Activated CD8-positive, alpha-beta T cell treated with anti-CD3 and anti-CD28 coated beads, Interleukin-2, amount 10 ng/mL, durations not matched to agents 7 days and 5 days (primary cell): Measurements from ENCODE around the gene XPO5. TPM values are rescaled to one million over a fixed set of nuclear protein-coding genes. Genes with fewer than 3 reads are reported as not detected.
"Not testable (repeated sequence)": the region's sequence is repeated elsewhere in the genome, so short reads cannot be mapped to it uniquely, and the experiment has no call there.

ENCODE experiments used
- ATAC-seq: fragments of 150-1000 bp; cut with Tn5 transposase; one replicate; pipeline ENCODE4 v1.10.0; 2021; ENCODE audit warnings: moderate library complexity
- CTCF ChIA-PET: fragments of 350-600 bp; sonication (Branson Sonifier 250); formaldehyde crosslinking; loops from one replicate; lab custom pipeline; 2021; ENCODE audit warnings: antibody characterized with exemption; lab: Charles Lee
- POLR2A ChIA-PET: fragments of 350-600 bp; sonication (Branson Sonifier 250); formaldehyde crosslinking; loops from one replicate; lab custom pipeline; 2021; ENCODE audit warnings: antibody characterized with exemption; lab: Charles Lee
- DNase-seq: peaks from one replicate; pipeline ENCODE4 v3.0.0-alpha.2; 2020
- H3K27ac Mint-ChIP-seq: one replicate; pipeline ENCODE4 v1.8.0; 2021; ENCODE audit warnings: mild to moderate bottlenecking, mixed read lengths
- H3K27me3 Mint-ChIP-seq: one replicate; pipeline ENCODE4 v1.8.0; 2021; ENCODE audit warnings: low read depth, mixed read lengths
- H3K36me3 Mint-ChIP-seq: one replicate; pipeline ENCODE4 v1.8.0; 2021; ENCODE audit warnings: low read depth, mixed read lengths
- H3K4me1 Mint-ChIP-seq: one replicate; pipeline ENCODE4 v1.8.0; 2021; ENCODE audit warnings: low read depth, mixed read lengths
- H3K4me3 Mint-ChIP-seq: one replicate; pipeline ENCODE4 v1.8.0; 2021; ENCODE audit warnings: mild to moderate bottlenecking, mixed read lengths
- H3K9me3 Mint-ChIP-seq: one replicate; pipeline ENCODE4 v1.8.0; 2022; ENCODE audit warnings: mixed read lengths; ENCODE audit not compliant: insufficient read depth
- total RNA-seq, 2 experiments: library from RNA; stranded (reverse); gene quantifications; one replicate each; pipeline ENCODE4 v1.2.3, GENCODE V29; 2021

XPO5 gene
- total RNA-seq, 2 experiments from 2014 or later = 57.6 to 62.1 TPM

- Mint-ChIP-seq H3K9me3 (no peaks in the 10 kb centered on the region), H3K27me3 (peaks cover 15% of the 10 kb centered on the region), H3K27ac (no peak overlapping the region), H3K4me1 (peaks cover 13% of the 10 kb centered on the region), H3K4me3 (no peak overlapping the region), H3K36me3 (peaks cover 30% of the 10 kb centered on the region)
- DNase-seq (no peak), ATAC-seq (no peak)
- CTCF ChIA-PET = interaction anchor here (0.7 to 5.1 kb wide), 34 partner anchors 11 to 606 kb away, joined by 3 to 65 read pairs (median 6); partner anchors contain the start of genes ABCC10, CRIP3, DLK2 and GTPBP2
- POLR2A ChIA-PET = interaction anchor here (1.1 to 2.1 kb wide), 5 partner anchors 10 to 277 kb away, joined by 3 to 9 read pairs (median 4); partner anchors contain the start of genes DNPH1, POLR1C and YIPF3
Measured at GRCh38 chr6:43506171-43506570, 69.7 kb downstream of the XPO5 start.

- no peak overlapping the region for H3K27ac Mint-ChIP-seq
- peaks cover 13% of the 10 kb centered on the region for H3K4me1 Mint-ChIP-seq
- H3K9me3 Mint-ChIP-seq = no peaks in the 10 kb centered on the region
- peaks cover 28% of the 10 kb centered on the region for H3K36me3 Mint-ChIP-seq
- H3K4me3 Mint-ChIP-seq = no peak overlapping the region
- ATAC-seq (no peak), DNase-seq (no peak)
- ChIA-PET POLR2A (interaction anchor here (1.1 to 1.5 kb wide), 2 partner anchors 28 to 277 kb away, joined by 3 to 4 read pairs; partner anchors contain the start of gene DNPH1), CTCF (interaction anchor here (0.7 to 5.1 kb wide), 28 partner anchors 11 to 606 kb away, joined by 3 to 65 read pairs (median 6); partner anchors contain the start of genes ABCC10, CRIP3, DLK2 and DNPH1)
- H3K27me3 Mint-ChIP-seq = peaks cover 15% of the 10 kb centered on the region
Measured at GRCh38 chr6:43505718-43506117, 70.1 kb downstream of the XPO5 start.

- Mint-ChIP-seq H3K27ac (no peak overlapping the region), H3K27me3 (peaks cover 15% of the 10 kb centered on the region), H3K9me3 (no peaks in the 10 kb centered on the region), H3K36me3 (peaks cover 29% of the 10 kb centered on the region), H3K4me3 (no peak overlapping the region), H3K4me1 (peaks cover 13% of the 10 kb centered on the region)
- ChIA-PET POLR2A (interaction anchor here (1.5 kb wide), 1 partner anchor 27 kb away, joined by 4 read pairs; no protein-coding TSS in a partner anchor), CTCF (interaction anchor here (0.8 to 5.1 kb wide), 11 partner anchors 10 to 281 kb away, joined by 3 to 65 read pairs (median 11); partner anchors contain the start of genes DNPH1, POLR1C and YIPF3)
- ATAC-seq = no peak
- DNase-seq = no peak
Measured at GRCh38 chr6:43504756-43505593, 70.9 kb downstream of the XPO5 start.

- Mint-ChIP-seq H3K9me3 (no peaks in the 10 kb centered on the region), H3K36me3 (peaks cover 27% of the 10 kb centered on the region), H3K4me3 (no peak overlapping the region), H3K4me1 (peaks cover 7% of the 10 kb centered on the region), H3K27ac (no peak overlapping the region), H3K27me3 (peaks cover 5% of the 10 kb centered on the region)
- no peak for ATAC-seq
- POLR2A ChIA-PET = interaction anchor here (0.9 kb wide), 1 partner anchor 206 kb away, joined by 3 read pairs; no protein-coding TSS in a partner anchor
- DNase-seq = no peak
- CTCF ChIA-PET = no interaction called here
Measured at GRCh38 chr6:43503443-43503842, 72.4 kb downstream of the XPO5 start.

- Mint-ChIP-seq H3K27me3 (no peaks in the 10 kb centered on the region), H3K4me3 (no peak overlapping the region), H3K9me3 (no peaks in the 10 kb centered on the region), H3K4me1 (peaks cover 7% of the 10 kb centered on the region), H3K36me3 (peaks cover 27% of the 10 kb centered on the region), H3K27ac (no peak overlapping the region)
- no peak for DNase-seq
- no peak for ATAC-seq
- ChIA-PET CTCF (no interaction called here), POLR2A (interaction anchor here (0.9 kb wide), 1 partner anchor 206 kb away, joined by 3 read pairs; no protein-coding TSS in a partner anchor)
Measured at GRCh38 chr6:43502666-43503065, 73.2 kb downstream of the XPO5 start.

GRCh38 chr6:43500921-43501320 lies 74.9 kb downstream of the XPO5 start:
- no peaks in the 10 kb centered on the region for H3K9me3 Mint-ChIP-seq
- H3K36me3 Mint-ChIP-seq = peaks cover 23% of the 10 kb centered on the region
- no peak overlapping the region for H3K27ac Mint-ChIP-seq
- CTCF ChIA-PET = no interaction called here
- ATAC-seq (no peak), DNase-seq (no peak)
- H3K27me3 Mint-ChIP-seq = no peaks in the 10 kb centered on the region
- no peaks in the 10 kb centered on the region for H3K4me1 Mint-ChIP-seq
- H3K4me3 Mint-ChIP-seq = no peak overlapping the region
- POLR2A ChIA-PET = interaction anchor here (0.6 kb wide), 1 partner anchor 23 kb away, joined by 3 read pairs; no protein-coding TSS in a partner anchor

GRCh38 chr6:43499028-43499815 lies 76.6 kb downstream of the XPO5 start:
- POLR2A ChIA-PET = interaction anchor here (0.6 kb wide), 1 partner anchor 178 kb away, joined by 6 read pairs; no protein-coding TSS in a partner anchor
- H3K27me3 Mint-ChIP-seq = no peaks in the 10 kb centered on the region
- DNase-seq (no peak), ATAC-seq (no peak)
- no peaks in the 10 kb centered on the region for H3K9me3 Mint-ChIP-seq
- H3K27ac Mint-ChIP-seq = no peak overlapping the region
- CTCF ChIA-PET = no interaction called here
- H3K4me1 Mint-ChIP-seq = peaks cover 13% of the 10 kb centered on the region
- H3K4me3 Mint-ChIP-seq = no peak overlapping the region
- H3K36me3 Mint-ChIP-seq = peaks cover 15% of the 10 kb centered on the region

GRCh38 chr6:43498291-43498690 lies 77.5 kb downstream of the XPO5 start:
- H3K4me1 Mint-ChIP-seq = peaks cover 20% of the 10 kb centered on the region
- H3K36me3 Mint-ChIP-seq, ATAC-seq, H3K4me3 Mint-ChIP-seq, POLR2A ChIA-PET, H3K9me3 Mint-ChIP-seq, H3K27ac Mint-ChIP-seq, DNase-seq, H3K27me3 Mint-ChIP-seq: not testable (repeated sequence)
- CTCF ChIA-PET = interaction anchor here (7.5 kb wide), 1 partner anchor 8 kb away, joined by 65 read pairs; no protein-coding TSS in a partner anchor

- no peaks in the 10 kb centered on the region for H3K9me3 Mint-ChIP-seq
- ATAC-seq = no peak
- ChIA-PET CTCF (interaction anchor here (7.5 kb wide), 1 partner anchor 9 kb away, joined by 65 read pairs; no protein-coding TSS in a partner anchor), POLR2A (no interaction called here)
- peaks cover 20% of the 10 kb centered on the region for H3K4me1 Mint-ChIP-seq
- H3K4me3 Mint-ChIP-seq = no peak overlapping the region
- peaks cover 9% of the 10 kb centered on the region for H3K36me3 Mint-ChIP-seq
- DNase-seq = no peak
- H3K27me3 Mint-ChIP-seq = no peaks in the 10 kb centered on the region
- H3K27ac Mint-ChIP-seq = no peak overlapping the region
Measured at GRCh38 chr6:43497689-43498088, 78.1 kb downstream of the XPO5 start.

GRCh38 chr6:43497129-43497396 lies 78.8 kb downstream of the XPO5 start:
- DNase-seq = no peak
- ATAC-seq = no peak
- CTCF ChIA-PET = interaction anchor here (0.6 to 7.5 kb wide), 2 partner anchors 9 to 14 kb away, joined by 3 to 65 read pairs; no protein-coding TSS in a partner anchor
- Mint-ChIP-seq H3K4me1 (peaks cover 20% of the 10 kb centered on the region), H3K36me3 (peaks cover 5% of the 10 kb centered on the region), H3K4me3 (no peak overlapping the region), H3K27me3 (no peaks in the 10 kb centered on the region), H3K9me3 (no peaks in the 10 kb centered on the region), H3K27ac (no peak overlapping the region)
- POLR2A ChIA-PET = no interaction called here
